ENCODE measurements around the gene RASAL2.

Gene RASAL2

GRCh38 chr1:178337091-178337706 lies 243.3 kb downstream of the RASAL2 start:
- Histone ChIP-seq H3K4me1 (ENCODE audit: insufficient read depth, low read length, poor library complexity, severe bottlenecking) (no peaks in the 10 kb centered on the region), H3K9me3 (ENCODE audit: insufficient read depth, low read depth, low read length) (no peaks in the 10 kb centered on the region), H3K36me3 (ENCODE audit: insufficient read depth, low read length) (no peaks in the 10 kb centered on the region), H3K4me2 (ENCODE audit: low read depth, low read length, poor library complexity, severe bottlenecking) (no peak overlapping the region), H4K20me1 (ENCODE audit: insufficient read depth, low read length, poor library complexity, severe bottlenecking) (no peaks in the 10 kb centered on the region), H3K4me3 (ENCODE audit: low read length, poor library complexity, severe bottlenecking) (no peak overlapping the region), H3K27me3 (ENCODE audit: insufficient read depth, low read length, poor library complexity, severe bottlenecking) (no peaks in the 10 kb centered on the region), H3K9me2 (replicated peaks; ENCODE audit: low read depth, low read length) (no peaks in the 10 kb centered on the region), H3K9ac (ENCODE audit: low read depth, low read length, poor library complexity, severe bottlenecking) (no peak overlapping the region), H3F3A (ENCODE audit: low read depth) (no peaks in the 10 kb centered on the region), H3K79me2 (ENCODE audit: insufficient read depth, low read length) (no peaks in the 10 kb centered on the region), H2AFZ (ENCODE audit: low read length) (no peak overlapping the region)
- TF ChIP-seq EZH2phosphoT487 (IDR thresholded peaks at IDR 0.05; ENCODE audit: borderline replicate concordance) = no peak
- TF ChIP-seq, protein P1, sequence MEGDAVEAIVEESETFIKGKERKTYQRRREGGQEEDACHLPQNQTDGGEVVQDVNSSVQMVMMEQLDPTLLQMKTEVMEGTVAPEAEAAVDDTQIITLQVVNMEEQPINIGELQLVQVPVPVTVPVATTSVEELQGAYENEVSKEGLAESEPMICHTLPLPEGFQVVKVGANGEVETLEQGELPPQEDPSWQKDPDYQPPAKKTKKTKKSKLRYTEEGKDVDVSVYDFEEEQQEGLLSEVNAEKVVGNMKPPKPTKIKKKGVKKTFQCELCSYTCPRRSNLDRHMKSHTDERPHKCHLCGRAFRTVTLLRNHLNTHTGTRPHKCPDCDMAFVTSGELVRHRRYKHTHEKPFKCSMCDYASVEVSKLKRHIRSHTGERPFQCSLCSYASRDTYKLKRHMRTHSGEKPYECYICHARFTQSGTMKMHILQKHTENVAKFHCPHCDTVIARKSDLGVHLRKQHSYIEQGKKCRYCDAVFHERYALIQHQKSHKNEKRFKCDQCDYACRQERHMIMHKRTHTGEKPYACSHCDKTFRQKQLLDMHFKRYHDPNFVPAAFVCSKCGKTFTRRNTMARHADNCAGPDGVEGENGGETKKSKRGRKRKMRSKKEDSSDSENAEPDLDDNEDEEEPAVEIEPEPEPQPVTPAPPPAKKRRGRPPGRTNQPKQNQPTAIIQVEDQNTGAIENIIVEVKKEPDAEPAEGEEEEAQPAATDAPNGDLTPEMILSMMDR (conservative IDR thresholded peaks at IDR 0.05; ENCODE audit: low read length) = no peak

GRCh38 chr1:178339834-178340233 lies 245.9 kb downstream of the RASAL2 start:
- H3K9me2 ChIP-seq (replicated peaks; ENCODE audit: low read depth, low read length) = no peaks in the 10 kb centered on the region
- H3K4me3 ChIP-seq (ENCODE audit: low read length, poor library complexity, severe bottlenecking) = no peak overlapping the region
- H2AFZ ChIP-seq (ENCODE audit: low read length) = no peak overlapping the region
- no peaks in the 10 kb centered on the region for H4K20me1 ChIP-seq (ENCODE audit: insufficient read depth, low read length, poor library complexity, severe bottlenecking)
- H3F3A ChIP-seq (ENCODE audit: low read depth) = no peaks in the 10 kb centered on the region
- TF ChIP-seq, protein P1 (conservative IDR thresholded peaks at IDR 0.05; ENCODE audit: low read length) = no peak
- no peak for TF ChIP-seq EZH2phosphoT487 (IDR thresholded peaks at IDR 0.05; ENCODE audit: borderline replicate concordance)
- no peaks in the 10 kb centered on the region for H3K4me1 ChIP-seq (ENCODE audit: insufficient read depth, low read length, poor library complexity, severe bottlenecking)
- H3K9ac ChIP-seq (ENCODE audit: low read depth, low read length, poor library complexity, severe bottlenecking) = no peak overlapping the region
- no peak overlapping the region for H3K4me2 ChIP-seq (ENCODE audit: low read depth, low read length, poor library complexity, severe bottlenecking)
- no peaks in the 10 kb centered on the region for H3K36me3 ChIP-seq (ENCODE audit: insufficient read depth, low read length)
- no peaks in the 10 kb centered on the region for H3K9me3 ChIP-seq (ENCODE audit: insufficient read depth, low read depth, low read length)
- H3K27me3 ChIP-seq (ENCODE audit: insufficient read depth, low read length, poor library complexity, severe bottlenecking) = no peaks in the 10 kb centered on the region
- no peaks in the 10 kb centered on the region for H3K79me2 ChIP-seq (ENCODE audit: insufficient read depth, low read length)

DNA sequence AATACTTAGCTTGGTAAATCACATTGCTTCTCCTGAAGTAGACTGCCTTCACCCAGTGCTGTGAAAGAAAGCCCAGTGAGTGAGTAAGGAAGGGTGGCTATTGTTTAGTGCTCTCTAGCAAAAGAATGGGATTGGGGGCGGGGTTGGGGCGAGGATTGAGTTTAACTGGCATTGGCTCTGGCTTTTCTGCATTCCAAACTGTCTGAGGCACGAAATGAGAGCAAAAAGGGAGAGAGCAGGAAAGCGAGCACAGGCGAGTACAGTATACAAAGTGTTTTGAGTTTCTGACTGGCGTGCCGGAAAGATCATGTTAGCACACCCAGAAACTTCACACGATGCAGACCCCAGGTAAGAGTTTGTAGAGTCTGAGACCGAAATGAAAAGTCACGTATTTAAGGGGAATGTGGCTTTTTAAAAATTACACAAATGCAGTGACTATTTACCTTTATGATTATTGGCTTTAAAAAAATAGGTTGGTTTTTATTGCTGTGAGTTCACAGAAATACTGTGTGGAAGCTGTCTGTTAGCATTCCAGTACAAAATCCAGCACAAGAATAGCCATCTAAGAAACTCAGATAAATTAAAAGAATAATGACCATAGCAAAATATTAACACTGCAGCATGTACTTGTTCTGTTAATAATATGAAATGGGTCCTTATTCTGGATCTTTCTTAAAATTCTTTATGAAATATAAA lies 247.5 kb downstream of the RASAL2 start:
- no peak overlapping the region for H2AFZ ChIP-seq (ENCODE audit: low read length)
- no peaks in the 10 kb centered on the region for H3K9me2 ChIP-seq (replicated peaks; ENCODE audit: low read depth, low read length)
- no peaks in the 10 kb centered on the region for H3K79me2 ChIP-seq (ENCODE audit: insufficient read depth, low read length)
- no peak overlapping the region for H3K9ac ChIP-seq (ENCODE audit: low read depth, low read length, poor library complexity, severe bottlenecking)
- H3F3A ChIP-seq (ENCODE audit: low read depth) = no peaks in the 10 kb centered on the region
- H3K4me2 ChIP-seq (ENCODE audit: low read depth, low read length, poor library complexity, severe bottlenecking) = no peak overlapping the region
- TF ChIP-seq, protein P1 (conservative IDR thresholded peaks at IDR 0.05; ENCODE audit: low read length) = no peak
- no peak for TF ChIP-seq EZH2phosphoT487 (IDR thresholded peaks at IDR 0.05; ENCODE audit: borderline replicate concordance)
- no peaks in the 10 kb centered on the region for H3K27me3 ChIP-seq (ENCODE audit: insufficient read depth, low read length, poor library complexity, severe bottlenecking)
- H3K36me3 ChIP-seq (ENCODE audit: insufficient read depth, low read length) = no peaks in the 10 kb centered on the region
- no peaks in the 10 kb centered on the region for H3K4me1 ChIP-seq (ENCODE audit: insufficient read depth, low read length, poor library complexity, severe bottlenecking)
- H3K4me3 ChIP-seq (ENCODE audit: low read length, poor library complexity, severe bottlenecking) = no peak overlapping the region
- no peaks in the 10 kb centered on the region for H4K20me1 ChIP-seq (ENCODE audit: insufficient read depth, low read length, poor library complexity, severe bottlenecking)
- H3K9me3 ChIP-seq (ENCODE audit: insufficient read depth, low read depth, low read length) = no peaks in the 10 kb centered on the region

All from Loucy (cell line).